HepG2 (cell line): Measurements from ENCODE around the gene AGBL3. TPM values are rescaled to one million over a fixed set of nuclear protein-coding genes. Genes with fewer than 3 reads are reported as not detected.

Experiments used
- ATAC-seq: fragments of 200-7000 bp; cut with Tn5 transposase; 3 replicates; pipeline ENCODE4 v1.9.1; 2020; ENCODE audit warnings: mild to moderate bottlenecking, moderate library complexity
- BruUV-seq: library from RNA; stranded (reverse); fragments of 400-500 nt; replicated peaks from 2 replicates; lab custom pipeline; 2021; lab: Mats Ljungman, UMichigan
- CTCF ChIA-PET: fragments of 300-600 bp; formaldehyde crosslinking; extraction: SDS; loops from one replicate; lab custom pipeline; 2021; ENCODE audit warnings: low total read pairs, inconsistent platforms, low intra/inter-chr PET ratio; lab: Yijun Ruan, JAX
- POLR2A ChIA-PET: fragments of 350-600 bp; sonication (Branson Sonifier 250); formaldehyde crosslinking; loops from one replicate; lab custom pipeline; 2020; ENCODE audit warnings: antibody characterized with exemption, inconsistent platforms; lab: Yijun Ruan, JAX
- DNase-seq: peaks from one replicate; pipeline ENCODE4 v3.0.0-alpha.2; 2015; ENCODE audit warnings: low spot score
- FAIRE-seq: peaks from 3 replicates; lab custom pipeline; 2011; peaks lifted over from hg19 to GRCh38; lab: Jason Lieb, UNC
- H2AFZ ChIP-seq: one replicate; pipeline ENCODE4 v1.6.1; 2011; ENCODE audit warnings: low read length, inconsistent platforms
- H3K27ac ChIP-seq: fragments of 300-600 bp; 3 replicates; pipeline ENCODE4 v1.8.0; 2011; ENCODE audit warnings: mixed run types, mild to moderate bottlenecking, mixed read lengths, low read length, inconsistent platforms; ENCODE audit not compliant: insufficient read depth; ENCODE audit errors: extremely low read length
- H3K27me3 ChIP-seq, 2 experiments: fragments of 200-600 bp in 1 of 2; 2 replicates in 1 of 2; 3 replicates in 1 of 2; pipeline versions ENCODE4 v1.6.0 to v1.8.0; 2011; ENCODE audit warnings: low read length in 2 of 2, mild to moderate bottlenecking in 2 of 2, moderate library complexity in 2 of 2, inconsistent platforms in 1 of 2; ENCODE audit not compliant: insufficient read depth in 2 of 2, control insufficient read depth in 1 of 2
- H3K36me3 ChIP-seq, 2 experiments: fragments of 200-600 bp in 1 of 2; replicated peaks in 1 of 2; 2 replicates in 1 of 2; 3 replicates in 1 of 2; pipeline versions ENCODE4 v1.5.1 to v1.8.0; 2011; ENCODE audit warnings: low read length in 2 of 2, inconsistent platforms in 1 of 2; ENCODE audit not compliant: insufficient read depth in 2 of 2, control insufficient read depth in 1 of 2
- H3K4me1 ChIP-seq: 2 replicates; pipeline ENCODE4 v1.5.1; 2012; ENCODE audit warnings: low read length, inconsistent platforms; ENCODE audit not compliant: insufficient read depth
- H3K4me2 ChIP-seq: 2 replicates; pipeline ENCODE4 v1.6.0; 2011; ENCODE audit warnings: low read depth, low read length, inconsistent platforms
- H3K4me3 ChIP-seq, 3 experiments: fragments of 200-600 bp in 1 of 3; sonication (generic), shearing (Covaris generic) in 1 of 3; replicated peaks in 1 of 3; 2 replicates each; pipeline ENCODE4 v1.5.1; 2011 to 2016; ENCODE audit warnings: low read length in 3 of 3, inconsistent platforms in 2 of 3, low read depth in 2 of 3, mild to moderate bottlenecking in 2 of 3, control low read depth in 1 of 3, mixed read lengths in 1 of 3; ENCODE audit not compliant: insufficient read depth in 1 of 3
- H3K79me2 ChIP-seq: one replicate; pipeline ENCODE4 v1.6.1; 2011; ENCODE audit warnings: low read length, inconsistent platforms; ENCODE audit not compliant: insufficient read depth
- H3K9ac ChIP-seq: 2 replicates; pipeline ENCODE4 v1.6.0; 2011; ENCODE audit warnings: mild to moderate bottlenecking, low read depth, low read length, inconsistent platforms; ENCODE audit not compliant: insufficient read depth
- H3K9me3 ChIP-seq: 2 replicates; pipeline ENCODE4 v1.5.1; 2012; ENCODE audit warnings: mild to moderate bottlenecking, low read length
- H4K20me1 ChIP-seq: 2 replicates; pipeline ENCODE4 v1.6.0; 2011; ENCODE audit warnings: inconsistent platforms, mild to moderate bottlenecking, low read length, moderate library complexity; ENCODE audit not compliant: insufficient read depth
- AHR ChIP-seq: IDR thresholded peaks from 2 replicates; pipeline ENCODE4 v1.6.1; 2018; ENCODE audit warnings: missing genetic modification reagents, missing compliant biosample characterization
- CBX1 ChIP-seq: IDR thresholded peaks from one replicate; pipeline ENCODE4 v1.6.1; 2016; ENCODE audit warnings: antibody characterized with exemption, low read depth
- FOXO4 ChIP-seq: sonication (generic); formaldehyde crosslinking; conservative IDR thresholded peaks from 2 replicates; pipeline ENCODE4 v1.8.1; 2023; ENCODE audit warnings: missing genetic modification reagents
- KAT2B ChIP-seq: fragments of 150-350 bp; IDR thresholded peaks from 2 replicates; pipeline ENCODE4 v1.6.1; 2014; ENCODE audit warnings: low read depth, low read length, borderline replicate concordance
- NFE2 ChIP-seq: sonication (generic); formaldehyde crosslinking; IDR thresholded peaks from 2 replicates; pipeline ENCODE4 v1.4.0; 2020; ENCODE audit warnings: missing genetic modification reagents
- ZBTB14 ChIP-seq: sonication (generic); formaldehyde crosslinking; IDR thresholded peaks from 2 replicates; pipeline ENCODE4 v1.4.0; 2020; ENCODE audit warnings: missing genetic modification reagents
- ZBTB49 ChIP-seq: sonication (generic); formaldehyde crosslinking; IDR thresholded peaks from 2 replicates; pipeline ENCODE4 v1.4.0; 2020; ENCODE audit warnings: missing genetic modification reagents, borderline replicate concordance
- ZMYM4 ChIP-seq: sonication (generic); formaldehyde crosslinking; IDR thresholded peaks from 2 replicates; pipeline ENCODE4 v1.8.1; 2023; ENCODE audit warnings: mild to moderate bottlenecking, missing genetic modification reagents
- ZNF20 ChIP-seq: sonication (generic); formaldehyde crosslinking; IDR thresholded peaks from 2 replicates; pipeline ENCODE4 v1.4.0; 2020; ENCODE audit warnings: mild to moderate bottlenecking, moderate library complexity, missing genetic modification reagents
- ZNF264 ChIP-seq: sonication (generic); formaldehyde crosslinking; IDR thresholded peaks from 2 replicates; pipeline ENCODE4 v1.4.0; 2020; ENCODE audit warnings: missing genetic modification reagents
- ZNF33B ChIP-seq: sonication (generic); formaldehyde crosslinking; IDR thresholded peaks from 2 replicates; pipeline ENCODE4 v1.5.1; 2020; ENCODE audit warnings: mild to moderate bottlenecking, missing genetic modification reagents
- WGBS: methylation state at CpG from one replicate; pipeline ENCODE4 v1.1.6; 2017; ENCODE audit warnings: low lambda C conversion rate; 5-methylcytosine and 5-hydroxymethylcytosine counted together
- in situ Hi-C: cut with HindIII; loops from 2 replicates; pipeline ENCODE4 v1.10.0; 2017; ENCODE audit warnings: low pct_unique_long_range_greater_than_20kb; ENCODE audit not compliant: extremely low pct_ligation_motif_present
- intact Hi-C: fragments of 100-400 bp; cut with micrococcal nuclease; formaldehyde crosslinking; loops from one replicate; pipeline ENCODE4 v1.10.0; 2022; ENCODE audit not compliant: unreplicated experiment
- polyA plus RNA-seq, 8 experiments: library from polyadenylated mRNA; depleted of rRNA in 3 of 8; stranded (reverse) in 7 of 8; unstranded in 1 of 8; fragments of >200 nt; fragmentation: Illumina TruSeq in 4 of 8; extraction: Trizol in 4 of 8; gene quantifications; 2 replicates each; pipeline versions ENCODE4 v1.2.1 to v1.2.3, GENCODE V29; 2011 to 2016; ENCODE audit warnings: low read depth in 4 of 8, missing spikeins in 1 of 8, mixed read lengths in 1 of 8; ENCODE audit not compliant: insufficient read depth in 1 of 8
- total RNA-seq, 5 experiments: library from RNA; depleted of rRNA; stranded (reverse); fragments of >200 nt; fragmentation: Illumina TruSeq; extraction: Trizol; gene quantifications; 2 replicates each; pipeline ENCODE4 v1.2.3, GENCODE V29; 2016; ENCODE audit warnings: low read depth in 1 of 5

The AGBL3 gene
- total and polyA plus RNA-seq, 2 of the 13 experiments (the other 11 are each of a cell fraction or from before 2014, with no cell fraction given), result 2.2 to 7.2 TPM

- Histone ChIP-seq H3K4me2 (peak overlapping the region; percentile 49), H3K27me3 (no peaks in the 10 kb centered on the region), H3K9me3 (no peaks in the 10 kb centered on the region), H3K36me3 (no peaks in the 10 kb centered on the region), H3K4me1 (peaks cover 31% of the 10 kb centered on the region), H4K20me1 (no peaks in the 10 kb centered on the region), H3K27ac (no peak overlapping the region), H3K79me2 (no peaks in the 10 kb centered on the region), H3K9ac (no peak overlapping the region), H3K4me3 (no peak overlapping the region; a peak in 1 of 6 replicates), H2AFZ (no peak overlapping the region)
- BruUV-seq, result no TSS peak
- POLR2A ChIA-PET, result no interaction called here
- FAIRE-seq (no peak), ATAC-seq (no peak), DNase-seq (no peak)
- CTCF ChIA-PET, result no interaction called here
- 64% methylated on average over 1 of the region's 1 CpG for WGBS
- in situ Hi-C loops, result no loop called here
- intact Hi-C loops, result loop anchor here (2.0 kb wide), 1 partner anchor 99 kb away; no protein-coding TSS in a partner anchor
- TF ChIP-seq ZNF20 (CRISPR knock-in tag), result no peak
- 0 out of 2 replicates have a peak, but pooled peaks have one; percentile 29 for TF ChIP-seq ZMYM4
Observed at GRCh38 chr7:135095450-135095849, 109.1 kb downstream of the AGBL3 start.

- H3K4me3 ChIP-seq, result no peak overlapping the region
- in situ Hi-C loops, result no loop called here
- TF ChIP-seq KAT2B (no peak), ZNF264 (CRISPR knock-in tag) (no peak), ZNF33B (CRISPR knock-in tag) (no peak), NFE2 (CRISPR knock-in tag) (no peak), ZBTB14 (CRISPR knock-in tag) (no peak), AHR (CRISPR knock-in tag) (no peak), CBX1 (no peak), FOXO4 (CRISPR knock-in tag) (no peak), ZBTB49 (CRISPR knock-in tag) (no peak)
- intact Hi-C loops, result no loop called here
- H3K27ac ChIP-seq, result no peak overlapping the region
- H4K20me1 ChIP-seq, result no peaks in the 10 kb centered on the region
- POLR2A ChIA-PET, result no interaction called here
- H3K79me2 ChIP-seq, result no peaks in the 10 kb centered on the region
- BruUV-seq, result no TSS peak
- FAIRE-seq (no peak), ATAC-seq (no peak), DNase-seq (peak; percentile 23)
- CTCF ChIA-PET, result no interaction called here
- H3K9ac ChIP-seq, result no peak overlapping the region
- no peaks in the 10 kb centered on the region for H3K27me3 ChIP-seq
- no peaks in the 10 kb centered on the region for H3K9me3 ChIP-seq
- no peak overlapping the region for H2AFZ ChIP-seq
- H3K4me1 ChIP-seq, result peaks cover 31% of the 10 kb centered on the region
- H3K4me2 ChIP-seq, result no peak overlapping the region
- no peaks in the 10 kb centered on the region for H3K36me3 ChIP-seq
- WGBS, result 44% methylated on average over 3 of the region's 3 CpGs
Observed at GRCh38 chr7:135098391-135098790, 112.1 kb downstream of the AGBL3 start.
